ENCODE measurements around the gene ARMC8. TPM values are rescaled to one million over a fixed set of nuclear protein-coding genes. Genes with fewer than 3 reads are reported as not detected.

Gene ARMC8
- total RNA-seq, 1 donor = 59.0 TPM

DNA sequence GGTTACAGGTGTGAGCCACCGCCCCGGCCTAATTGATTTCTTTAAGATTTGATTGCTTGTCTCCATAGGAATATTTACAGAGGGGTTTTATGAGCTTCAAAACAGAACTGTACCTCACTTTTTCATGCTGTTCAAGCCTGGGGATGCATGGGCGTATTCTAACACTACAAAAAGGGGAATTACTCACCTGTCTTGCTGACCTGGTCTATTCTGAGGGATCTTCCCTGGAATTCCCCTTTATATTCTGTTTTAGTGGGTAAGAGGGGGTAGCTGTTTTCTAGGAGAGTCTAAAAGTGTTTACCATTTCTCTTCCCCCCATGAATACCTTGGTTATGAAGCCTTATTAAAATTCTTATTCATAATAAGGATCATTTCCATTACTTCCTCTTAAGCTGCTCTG, 94.5 kb downstream of the ARMC8 start:
- no peak overlapping the region for H3K27ac ChIP-seq (ENCODE audit: low read depth, low read length)
- no peak overlapping the region for H2AFZ ChIP-seq (ENCODE audit: low read length)
- no peaks in the 10 kb centered on the region for H3K9me3 ChIP-seq (ENCODE audit: low read depth, low read length)
- H3K4me1 ChIP-seq (ENCODE audit: insufficient read depth, low read length) = no peaks in the 10 kb centered on the region
- H3K36me3 ChIP-seq (ENCODE audit: insufficient read depth, low read length) = peaks cover 15% of the 10 kb centered on the region
- no peak overlapping the region for H3K4me3 ChIP-seq (ENCODE audit: insufficient read depth, low read length)
- TF ChIP-seq, protein P1, sequence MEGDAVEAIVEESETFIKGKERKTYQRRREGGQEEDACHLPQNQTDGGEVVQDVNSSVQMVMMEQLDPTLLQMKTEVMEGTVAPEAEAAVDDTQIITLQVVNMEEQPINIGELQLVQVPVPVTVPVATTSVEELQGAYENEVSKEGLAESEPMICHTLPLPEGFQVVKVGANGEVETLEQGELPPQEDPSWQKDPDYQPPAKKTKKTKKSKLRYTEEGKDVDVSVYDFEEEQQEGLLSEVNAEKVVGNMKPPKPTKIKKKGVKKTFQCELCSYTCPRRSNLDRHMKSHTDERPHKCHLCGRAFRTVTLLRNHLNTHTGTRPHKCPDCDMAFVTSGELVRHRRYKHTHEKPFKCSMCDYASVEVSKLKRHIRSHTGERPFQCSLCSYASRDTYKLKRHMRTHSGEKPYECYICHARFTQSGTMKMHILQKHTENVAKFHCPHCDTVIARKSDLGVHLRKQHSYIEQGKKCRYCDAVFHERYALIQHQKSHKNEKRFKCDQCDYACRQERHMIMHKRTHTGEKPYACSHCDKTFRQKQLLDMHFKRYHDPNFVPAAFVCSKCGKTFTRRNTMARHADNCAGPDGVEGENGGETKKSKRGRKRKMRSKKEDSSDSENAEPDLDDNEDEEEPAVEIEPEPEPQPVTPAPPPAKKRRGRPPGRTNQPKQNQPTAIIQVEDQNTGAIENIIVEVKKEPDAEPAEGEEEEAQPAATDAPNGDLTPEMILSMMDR (IDR thresholded peaks at IDR 0.05; ENCODE audit: extremely low read depth, low read depth, low read length) = no peak
- DNase-seq (ENCODE audit: insufficient read length, low spot score, missing footprints) = no peak
- no peaks in the 10 kb centered on the region for H4K20me1 ChIP-seq (ENCODE audit: insufficient read depth, low read length)
- H3K79me2 ChIP-seq (ENCODE audit: insufficient read depth, low read length) = no peaks in the 10 kb centered on the region
- no peak overlapping the region for H3K4me2 ChIP-seq (ENCODE audit: insufficient read depth, low read length)
- no peaks in the 10 kb centered on the region for H3K27me3 ChIP-seq (ENCODE audit: insufficient read depth, low read length)

DNA sequence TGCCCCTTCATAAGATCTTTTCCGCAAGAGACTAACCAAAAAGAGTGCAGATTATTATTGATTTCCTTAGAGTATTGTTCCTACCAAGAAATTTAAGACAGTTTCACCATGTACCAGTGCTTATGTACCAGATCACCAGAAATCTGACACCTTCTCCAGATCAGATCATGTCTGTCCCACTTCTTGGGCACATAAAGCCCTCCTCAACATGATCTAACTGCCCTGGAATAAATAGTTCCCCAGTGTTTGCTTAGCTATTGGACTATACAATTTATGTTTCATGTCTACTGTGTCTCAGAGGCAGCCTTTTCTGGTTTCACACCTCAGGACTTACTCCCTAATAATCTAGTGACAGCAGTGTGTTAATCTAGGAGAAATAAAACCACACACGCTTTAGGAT, 95.7 kb downstream of the ARMC8 start:
- Histone ChIP-seq H3K4me1 (ENCODE audit: insufficient read depth, low read length) (no peaks in the 10 kb centered on the region), H3K4me3 (ENCODE audit: insufficient read depth, low read length) (no peak overlapping the region), H3K4me2 (ENCODE audit: insufficient read depth, low read length) (no peak overlapping the region), H2AFZ (ENCODE audit: low read length) (no peak overlapping the region), H3K9me3 (ENCODE audit: low read depth, low read length) (no peaks in the 10 kb centered on the region), H3K27ac (ENCODE audit: low read depth, low read length) (no peak overlapping the region), H3K27me3 (ENCODE audit: insufficient read depth, low read length) (no peaks in the 10 kb centered on the region), H3K36me3 (ENCODE audit: insufficient read depth, low read length) (peaks cover 15% of the 10 kb centered on the region), H4K20me1 (ENCODE audit: insufficient read depth, low read length) (no peaks in the 10 kb centered on the region), H3K79me2 (ENCODE audit: insufficient read depth, low read length) (no peaks in the 10 kb centered on the region)
- TF ChIP-seq, protein P1 (IDR thresholded peaks at IDR 0.05; ENCODE audit: extremely low read depth, low read depth, low read length) = no peak
- DNase-seq (ENCODE audit: insufficient read length, low spot score, missing footprints) = no peak

DNA sequence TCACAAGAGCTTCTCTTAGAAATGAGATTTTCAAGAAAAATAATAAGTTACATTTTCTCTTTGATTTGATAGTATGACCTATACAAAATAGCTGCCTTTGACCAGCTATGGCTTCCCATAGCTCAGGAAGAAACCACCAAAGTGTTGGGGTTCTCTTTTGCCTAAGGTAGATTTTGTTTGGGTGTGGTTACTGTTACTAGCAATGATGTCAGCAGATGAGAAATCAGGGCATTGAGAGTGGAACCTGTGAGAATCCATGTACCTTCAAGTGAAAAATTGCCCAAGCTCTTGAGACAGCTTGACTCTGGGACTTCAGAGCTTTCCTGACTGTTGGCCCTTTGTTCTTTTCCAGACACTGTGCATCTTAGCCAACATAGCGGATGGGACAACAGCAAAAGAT, 97.0 kb downstream of the ARMC8 start:
- H3K27ac ChIP-seq (ENCODE audit: low read depth, low read length) = no peak overlapping the region
- no peaks in the 10 kb centered on the region for H3K9me3 ChIP-seq (ENCODE audit: low read depth, low read length)
- no peaks in the 10 kb centered on the region for H3K27me3 ChIP-seq (ENCODE audit: insufficient read depth, low read length)
- TF ChIP-seq, protein P1 (IDR thresholded peaks at IDR 0.05; ENCODE audit: extremely low read depth, low read depth, low read length) = no peak
- H3K36me3 ChIP-seq (ENCODE audit: insufficient read depth, low read length) = peaks cover 18% of the 10 kb centered on the region
- no peaks in the 10 kb centered on the region for H3K79me2 ChIP-seq (ENCODE audit: insufficient read depth, low read length)
- H4K20me1 ChIP-seq (ENCODE audit: insufficient read depth, low read length) = no peaks in the 10 kb centered on the region
- no peak overlapping the region for H2AFZ ChIP-seq (ENCODE audit: low read length)
- H3K4me1 ChIP-seq (ENCODE audit: insufficient read depth, low read length) = no peaks in the 10 kb centered on the region
- no peak for DNase-seq (ENCODE audit: insufficient read length, low spot score, missing footprints)
- H3K4me3 ChIP-seq (ENCODE audit: insufficient read depth, low read length) = no peak overlapping the region
- no peak overlapping the region for H3K4me2 ChIP-seq (ENCODE audit: insufficient read depth, low read length)

DNA sequence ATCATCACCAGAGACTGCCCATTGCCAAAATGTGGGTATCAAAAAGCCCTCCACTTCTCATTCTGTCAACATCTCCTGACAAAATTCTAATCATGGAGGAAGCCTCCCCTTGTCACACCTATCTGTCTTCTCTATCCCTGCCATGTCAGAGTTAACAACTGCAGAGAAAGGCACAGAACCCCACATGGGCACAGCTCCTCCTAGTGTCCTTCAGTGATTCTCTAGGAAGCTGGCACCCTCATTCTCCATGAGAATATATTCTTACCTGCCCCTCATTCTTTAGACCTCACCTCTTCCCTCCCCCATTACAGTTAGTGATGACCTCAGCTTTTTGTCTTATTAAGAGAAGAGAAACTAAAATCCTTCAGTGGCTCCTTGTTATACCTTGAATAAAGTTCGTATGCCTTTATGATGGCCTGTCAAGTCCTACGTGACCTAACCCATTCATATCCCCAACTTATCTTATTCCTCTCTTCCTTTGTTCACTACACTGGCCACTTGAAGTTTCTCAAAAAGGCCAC, 97.9 kb downstream of the ARMC8 start:
- Histone ChIP-seq H3K4me1 (ENCODE audit: insufficient read depth, low read length) (no peaks in the 10 kb centered on the region), H3K27me3 (ENCODE audit: insufficient read depth, low read length) (no peaks in the 10 kb centered on the region), H3K4me2 (ENCODE audit: insufficient read depth, low read length) (no peak overlapping the region), H3K4me3 (ENCODE audit: insufficient read depth, low read length) (no peak overlapping the region), H2AFZ (ENCODE audit: low read length) (no peak overlapping the region), H4K20me1 (ENCODE audit: insufficient read depth, low read length) (no peaks in the 10 kb centered on the region), H3K79me2 (ENCODE audit: insufficient read depth, low read length) (no peaks in the 10 kb centered on the region), H3K27ac (ENCODE audit: low read depth, low read length) (no peak overlapping the region), H3K9me3 (ENCODE audit: low read depth, low read length) (no peaks in the 10 kb centered on the region), H3K36me3 (ENCODE audit: insufficient read depth, low read length) (peaks cover 26% of the 10 kb centered on the region)
- no peak for DNase-seq (ENCODE audit: insufficient read length, low spot score, missing footprints)
- TF ChIP-seq, protein P1 (IDR thresholded peaks at IDR 0.05; ENCODE audit: extremely low read depth, low read depth, low read length) = peak; percentile 19
